Hepatocyte (in vitro differentiated cells): ENCODE results near the gene FERD3L.

ENCODE experiments used
- EZH2 ChIP-seq: fragments of 200-600 bp; sonication (generic); IDR thresholded peaks from 2 replicates; pipeline ENCODE4 v1.6.1; 2016; ENCODE audit warnings: antibody characterized with exemption, mild to moderate bottlenecking, borderline replicate concordance
- EZH2phosphoT487 ChIP-seq: fragments of 200-600 bp; sonication (generic); IDR thresholded peaks from one replicate; pipeline ENCODE4 v1.6.1; 2018; ENCODE audit warnings: antibody characterized with exemption, mild to moderate bottlenecking, low read depth, moderate library complexity; ENCODE audit not compliant: unreplicated experiment, severe bottlenecking
- TF ChIP-seq, protein P1 (sequence below): fragments of 200-600 bp; sonication (generic); IDR thresholded peaks from 2 replicates; pipeline ENCODE4 v1.5.1; 2016; ENCODE audit warnings: antibody characterized with exemption, mild to moderate bottlenecking; ENCODE audit not compliant: poor library complexity

DNA sequence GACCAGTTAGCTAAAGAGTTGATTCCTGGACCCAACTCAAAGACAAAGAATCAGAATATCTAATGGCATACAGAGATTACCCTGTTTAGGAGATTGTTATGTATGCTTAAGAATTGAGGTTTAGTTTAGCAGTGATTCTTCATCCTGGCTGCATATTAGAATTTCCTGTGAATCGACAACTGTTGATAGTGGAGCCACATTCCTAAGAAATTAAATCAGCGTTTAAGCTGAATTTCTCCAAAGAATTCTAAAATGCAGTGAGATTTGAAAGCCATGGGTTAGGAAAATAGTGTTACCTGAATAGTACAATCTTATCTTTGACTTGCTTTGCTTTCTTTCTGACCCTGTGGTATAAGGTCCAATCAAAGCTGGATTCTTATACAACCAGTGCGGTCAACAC, 16.4 kb upstream of the FERD3L start:
- TF ChIP-seq, protein P1, sequence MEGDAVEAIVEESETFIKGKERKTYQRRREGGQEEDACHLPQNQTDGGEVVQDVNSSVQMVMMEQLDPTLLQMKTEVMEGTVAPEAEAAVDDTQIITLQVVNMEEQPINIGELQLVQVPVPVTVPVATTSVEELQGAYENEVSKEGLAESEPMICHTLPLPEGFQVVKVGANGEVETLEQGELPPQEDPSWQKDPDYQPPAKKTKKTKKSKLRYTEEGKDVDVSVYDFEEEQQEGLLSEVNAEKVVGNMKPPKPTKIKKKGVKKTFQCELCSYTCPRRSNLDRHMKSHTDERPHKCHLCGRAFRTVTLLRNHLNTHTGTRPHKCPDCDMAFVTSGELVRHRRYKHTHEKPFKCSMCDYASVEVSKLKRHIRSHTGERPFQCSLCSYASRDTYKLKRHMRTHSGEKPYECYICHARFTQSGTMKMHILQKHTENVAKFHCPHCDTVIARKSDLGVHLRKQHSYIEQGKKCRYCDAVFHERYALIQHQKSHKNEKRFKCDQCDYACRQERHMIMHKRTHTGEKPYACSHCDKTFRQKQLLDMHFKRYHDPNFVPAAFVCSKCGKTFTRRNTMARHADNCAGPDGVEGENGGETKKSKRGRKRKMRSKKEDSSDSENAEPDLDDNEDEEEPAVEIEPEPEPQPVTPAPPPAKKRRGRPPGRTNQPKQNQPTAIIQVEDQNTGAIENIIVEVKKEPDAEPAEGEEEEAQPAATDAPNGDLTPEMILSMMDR, result no peak
- TF ChIP-seq EZH2, result no peak
- TF ChIP-seq EZH2phosphoT487, result no peak
